Body of pancreas (tissue), 4 donors: ENCODE data around the gene ADAMTS17.

Experiments used
- CTCF ChIP-seq, 7 experiments: fragments of 450-650 bp in 4 of 7; fragments of 200-600 bp in 3 of 7; sonication (generic) in 3 of 7; IDR thresholded peaks; one replicate each; pipeline ENCODE4 v1.5.1; 2016 to 2019; ENCODE audit warnings: antibody characterized with exemption in 7 of 7
- POLR2A ChIP-seq, 3 donors: fragments of 450-650 bp; IDR thresholded peaks; one replicate each; pipeline ENCODE4 v1.6.1; 2016; ENCODE audit warnings: antibody characterized with exemption in 3 of 3, mild to moderate bottlenecking in 2 of 3

- TF ChIP-seq CTCF (IDR thresholded peaks at IDR 0.05), result no peak
- no peak for TF ChIP-seq POLR2A (IDR thresholded peaks at IDR 0.05)
Observed at GRCh38 chr15:100338247-100338646, 3.5 kb downstream of the ADAMTS17 start.
